Stimulated activated CD8-positive, alpha-beta memory T cell treated with anti-CD3 and anti-CD28 coated beads, Interleukin-7, amount 100 ng/mL, for 4 hours (primary cell): ENCODE data around the gene CIAO2B.
A peak's percentile ranks its signal among the peaks of the same experiment; 100 is the strongest.
"Not testable (repeated sequence)": the region's sequence is repeated elsewhere in the genome, so short reads cannot be mapped to it uniquely, and the experiment has no call there.

ENCODE experiments used
- DNase-seq, 2 donors: peaks; one replicate each; pipeline ENCODE4 v3.0.0-alpha.2; 2020; ENCODE audit warnings: low read depth in 2 of 2

CIAO2B gene

GRCh38 chr16:66936889-66937554, 2.8 kb upstream of the CIAO2B start:
- no peak for DNase-seq

GRCh38 chr16:66936462-66936861, 2.3 kb upstream of the CIAO2B start:
- no peak for DNase-seq

GRCh38 chr16:66935314-66936011, 1.3 kb upstream of the CIAO2B start, which contains the start of gene CES2:
Gene CES2 (plus strand): TSS chr16:66935516. CDS start chr16:66935636, 120 bp downstream.
- DNase-seq: no peak

GRCh38 chr16:66934839-66935313, 674 bp upstream of the CIAO2B start:
- not testable (repeated sequence) for DNase-seq

GRCh38 chr16:66933776-66934137, 445 bp downstream of the CIAO2B start:
- DNase-seq: peak; percentile 51

GRCh38 chr16:66932076-66932475, 2.1 kb downstream of the CIAO2B start:
- DNase-seq: no peak

GRCh38 chr16:66931665-66932064, 2.5 kb downstream of the CIAO2B start:
- no peak for DNase-seq

- no peak for DNase-seq
Measured at GRCh38 chr16:66930189-66930588, 4.0 kb downstream of the CIAO2B start.

GRCh38 chr16:66928702-66929388, 5.4 kb downstream of the CIAO2B start:
- DNase-seq: peak in 1 of 2 donors; percentile 17

GRCh38 chr16:66927918-66928649, 6.1 kb downstream of the CIAO2B start:
- DNase-seq: no peak

GRCh38 chr16:66926961-66927436, 7.2 kb downstream of the CIAO2B start:
- DNase-seq: no peak

GRCh38 chr16:66926171-66926947, 7.8 kb downstream of the CIAO2B start:
- DNase-seq: no peak

- peak in 1 of 2 donors; percentile 38 for DNase-seq
Measured at GRCh38 chr16:66925322-66925840, 8.8 kb downstream of the CIAO2B start, which contains the start of gene RRAD. Gene RRAD (minus strand): TSS chr16:66925535. CDS start chr16:66925179, 356 bp downstream.

GRCh38 chr16:66924527-66925321, 9.5 kb downstream of the CIAO2B start:
- DNase-seq: peak in 1 of 2 donors; percentile 27

GRCh38 chr16:66923866-66924265, 10.3 kb downstream of the CIAO2B start:
- no peak for DNase-seq

GRCh38 chr16:66923247-66923731, 10.9 kb downstream of the CIAO2B start:
- DNase-seq: no peak

- no peak for DNase-seq
Measured at GRCh38 chr16:66921729-66922450, 12.3 kb downstream of the CIAO2B start.

- no peak for DNase-seq
Measured at GRCh38 chr16:66920924-66921680, 13.1 kb downstream of the CIAO2B start.
